Measurements from ENCODE around the gene PDE4D.

GRCh38 chr5:59823420-59823819 is 70.1 kb downstream of the PDE4D start:
- TF ChIP-seq, protein P1, sequence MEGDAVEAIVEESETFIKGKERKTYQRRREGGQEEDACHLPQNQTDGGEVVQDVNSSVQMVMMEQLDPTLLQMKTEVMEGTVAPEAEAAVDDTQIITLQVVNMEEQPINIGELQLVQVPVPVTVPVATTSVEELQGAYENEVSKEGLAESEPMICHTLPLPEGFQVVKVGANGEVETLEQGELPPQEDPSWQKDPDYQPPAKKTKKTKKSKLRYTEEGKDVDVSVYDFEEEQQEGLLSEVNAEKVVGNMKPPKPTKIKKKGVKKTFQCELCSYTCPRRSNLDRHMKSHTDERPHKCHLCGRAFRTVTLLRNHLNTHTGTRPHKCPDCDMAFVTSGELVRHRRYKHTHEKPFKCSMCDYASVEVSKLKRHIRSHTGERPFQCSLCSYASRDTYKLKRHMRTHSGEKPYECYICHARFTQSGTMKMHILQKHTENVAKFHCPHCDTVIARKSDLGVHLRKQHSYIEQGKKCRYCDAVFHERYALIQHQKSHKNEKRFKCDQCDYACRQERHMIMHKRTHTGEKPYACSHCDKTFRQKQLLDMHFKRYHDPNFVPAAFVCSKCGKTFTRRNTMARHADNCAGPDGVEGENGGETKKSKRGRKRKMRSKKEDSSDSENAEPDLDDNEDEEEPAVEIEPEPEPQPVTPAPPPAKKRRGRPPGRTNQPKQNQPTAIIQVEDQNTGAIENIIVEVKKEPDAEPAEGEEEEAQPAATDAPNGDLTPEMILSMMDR (conservative IDR thresholded peaks at IDR 0.05 in 1 of 2, IDR thresholded peaks at IDR 0.05 in 1 of 2; ENCODE audit: extremely low read depth in 1 of 2, insufficient read depth in 1 of 2, low read depth in 1 of 2, low read length in 2 of 2): no peak
- no peak for TF ChIP-seq EZH2 (IDR thresholded peaks at IDR 0.05; ENCODE audit: borderline replicate concordance, low read length)
